Measurements from ENCODE around the gene BAX.
A peak's percentile ranks its signal among the peaks of the same experiment; 100 is the strongest.
"Not testable (repeated sequence)": the region's sequence is repeated elsewhere in the genome, so short reads cannot be mapped to it uniquely, and the experiment has no call there.

Gene BAX

GRCh38 chr19:48915757-48916156 lies 38.9 kb upstream of the BAX start:
- Histone ChIP-seq H4K20me1 (peaks cover 0 to 8% (median 0%) of the 10 kb centered on the region in 11 experiments; a peak in 2 of 22 replicates), H3K36me3 (peaks cover 82 to 100% (median 95%) of the 10 kb centered on the region in 11 experiments), H3K4me2 (no peak overlapping the region), H3K9ac (no peak overlapping the region), H3K4me3 (no peak overlapping the region), H3K27ac (no peak overlapping the region), H3K9me3 (replicated peaks in 1 of 11) (no peaks in the 10 kb centered on the region), H3K4me1 (peaks cover 0 to 19% (median 16%) of the 10 kb centered on the region in 10 experiments; a peak in 17 of 20 replicates), H3K27me3 (no peaks in the 10 kb centered on the region)
- no peak for TF ChIP-seq Cebpa-rat (IDR thresholded peaks at IDR 0.05)

- H3K9ac ChIP-seq: peak overlapping the region in 8 of 11 experiments; percentile 23 to 68 (median 52); a peak in 14 of 22 replicates
- peaks cover 0 to 19% (median 16%) of the 10 kb centered on the region in 10 experiments; a peak in 17 of 20 replicates for H3K4me1 ChIP-seq
- peak overlapping the region in 9 of 11 experiments; percentile 18 to 76 (median 64); a peak in 16 of 22 replicates for H3K27ac ChIP-seq
- H3K36me3 ChIP-seq: peaks cover 80 to 99% (median 89%) of the 10 kb centered on the region in 11 experiments
- no peaks in the 10 kb centered on the region for H3K9me3 ChIP-seq (replicated peaks in 1 of 11)
- H3K27me3 ChIP-seq: no peaks in the 10 kb centered on the region
- peaks cover 0 to 17% (median 0%) of the 10 kb centered on the region in 11 experiments; a peak in 3 of 22 replicates for H4K20me1 ChIP-seq
- TF ChIP-seq Cebpa-rat (IDR thresholded peaks at IDR 0.05): no peak
- H3K4me3 ChIP-seq: peak overlapping the region in 2 of 10 experiments; percentile 16 to 27; a peak in 2 of 20 replicates
- H3K4me2 ChIP-seq: peak overlapping the region in 9 of 11 experiments; percentile 60 to 89 (median 82); a peak in 18 of 22 replicates
Observed at GRCh38 chr19:48918071-48918470, 36.6 kb upstream of the BAX start.

- Histone ChIP-seq H3K9ac (peak overlapping the region in 5 of 11 experiments; percentile 23 to 68 (median 57); a peak in 6 of 22 replicates), H4K20me1 (peaks cover 0 to 17% (median 0%) of the 10 kb centered on the region in 11 experiments; a peak in 3 of 22 replicates), H3K27ac (peak overlapping the region in 8 of 11 experiments; percentile 55 to 76 (median 66); a peak in 13 of 22 replicates), H3K27me3 (no peaks in the 10 kb centered on the region), H3K4me3 (no peak overlapping the region), H3K9me3 (replicated peaks in 1 of 11) (no peaks in the 10 kb centered on the region), H3K36me3 (peaks cover 75 to 99% (median 89%) of the 10 kb centered on the region in 11 experiments), H3K4me2 (peak overlapping the region in 8 of 11 experiments; percentile 61 to 89 (median 83); a peak in 16 of 22 replicates), H3K4me1 (peaks cover 0 to 19% (median 16%) of the 10 kb centered on the region in 10 experiments; a peak in 17 of 20 replicates)
- no peak for TF ChIP-seq Cebpa-rat (IDR thresholded peaks at IDR 0.05)
Observed at GRCh38 chr19:48918801-48919247, 35.9 kb upstream of the BAX start.

- H3K4me1 ChIP-seq: peaks cover 0 to 19% (median 16%) of the 10 kb centered on the region in 10 experiments; a peak in 17 of 20 replicates
- H3K4me2 ChIP-seq; H3K9me3 ChIP-seq (replicated peaks in 1 of 11); H3K9ac ChIP-seq; H3K4me3 ChIP-seq; H3K27me3 ChIP-seq: not testable (repeated sequence)
- peaks cover 70 to 97% (median 87%) of the 10 kb centered on the region in 11 experiments for H3K36me3 ChIP-seq
- H3K27ac ChIP-seq: peak overlapping the region in 3 of 11 experiments; percentile 70 to 76 (median 73); a peak in 1 of 22 replicates
- H4K20me1 ChIP-seq: peaks cover 0 to 17% (median 0%) of the 10 kb centered on the region in 11 experiments; a peak in 3 of 22 replicates
Observed at GRCh38 chr19:48919271-48919670, 35.4 kb upstream of the BAX start.

- no peak for TF ChIP-seq Cebpa-rat (IDR thresholded peaks at IDR 0.05)
- H4K20me1 ChIP-seq: peaks cover 0 to 17% (median 0%) of the 10 kb centered on the region in 11 experiments; a peak in 4 of 22 replicates
Observed at GRCh38 chr19:48920949-48921348, 33.7 kb upstream of the BAX start.

GRCh38 chr19:48921721-48922500 lies 32.8 kb upstream of the BAX start:
- Histone ChIP-seq H4K20me1 (peaks cover 0 to 17% (median 0%) of the 10 kb centered on the region in 11 experiments; a peak in 4 of 22 replicates), H3K4me2 (no peak overlapping the region), H3K9me3 (replicated peaks in 1 of 11) (no peaks in the 10 kb centered on the region), H3K9ac (no peak overlapping the region), H3K4me1 (peaks cover 10 to 23% (median 16%) of the 10 kb centered on the region in 10 experiments), H3K36me3 (peaks cover 44 to 71% (median 61%) of the 10 kb centered on the region in 11 experiments), H3K4me3 (no peak overlapping the region), H3K27ac (no peak overlapping the region), H3K27me3 (no peaks in the 10 kb centered on the region)
- TF ChIP-seq Cebpa-rat (IDR thresholded peaks at IDR 0.05): no peak

More at GRCh38 chr19:48920949-48921348, 33.7 kb upstream of the BAX start:
- Histone ChIP-seq H3K4me2 (no peak overlapping the region), H3K9ac (no peak overlapping the region), H3K27ac (no peak overlapping the region), H3K36me3 (peaks cover 54 to 80% (median 70%) of the 10 kb centered on the region in 11 experiments), H3K9me3 (replicated peaks in 1 of 11) (no peaks in the 10 kb centered on the region), H3K27me3 (no peaks in the 10 kb centered on the region), H3K4me1 (peaks cover under 1 to 19% (median 16%) of the 10 kb centered on the region in 10 experiments; a peak in 18 of 20 replicates), H3K4me3 (no peak overlapping the region)

- Histone ChIP-seq H3K4me1 (peaks cover 7 to 24% (median 9%) of the 10 kb centered on the region in 10 experiments), H3K27me3 (no peaks in the 10 kb centered on the region), H3K4me3 (no peak overlapping the region), H3K9me3 (replicated peaks in 1 of 11) (no peaks in the 10 kb centered on the region), H3K9ac (no peak overlapping the region), H3K27ac (no peak overlapping the region), H4K20me1 (peaks cover 0 to 17% (median 0%) of the 10 kb centered on the region in 11 experiments; a peak in 4 of 22 replicates), H3K36me3 (peaks cover 38 to 63% (median 56%) of the 10 kb centered on the region in 11 experiments), H3K4me2 (no peak overlapping the region)
- TF ChIP-seq Cebpa-rat (IDR thresholded peaks at IDR 0.05): no peak
Observed at GRCh38 chr19:48922548-48923490, 31.9 kb upstream of the BAX start.

- Histone ChIP-seq H3K4me1 (peaks cover 0 to 26% (median 0%) of the 10 kb centered on the region in 10 experiments; a peak in 6 of 20 replicates), H3K9ac (no peak overlapping the region), H3K27me3 (no peaks in the 10 kb centered on the region), H3K27ac (no peak overlapping the region), H3K4me3 (no peak overlapping the region), H3K4me2 (no peak overlapping the region), H3K36me3 (peaks cover 15 to 38% (median 35%) of the 10 kb centered on the region in 11 experiments), H4K20me1 (peaks cover 0 to 9% (median 0%) of the 10 kb centered on the region in 11 experiments; a peak in 4 of 22 replicates), H3K9me3 (replicated peaks in 1 of 11) (no peaks in the 10 kb centered on the region)
- no peak for TF ChIP-seq Cebpa-rat (IDR thresholded peaks at IDR 0.05)
Observed at GRCh38 chr19:48925240-48925843, 29.3 kb upstream of the BAX start.

GRCh38 chr19:48925890-48926289 lies 28.8 kb upstream of the BAX start:
- H3K27me3 ChIP-seq; H4K20me1 ChIP-seq; H3K9ac ChIP-seq; H3K9me3 ChIP-seq (replicated peaks in 1 of 11); H3K4me2 ChIP-seq; H3K27ac ChIP-seq; H3K4me3 ChIP-seq: not testable (repeated sequence)
- peaks cover 10 to 33% (median 29%) of the 10 kb centered on the region in 11 experiments for H3K36me3 ChIP-seq
- H3K4me1 ChIP-seq: peaks cover 0 to 26% (median 0%) of the 10 kb centered on the region in 10 experiments; a peak in 6 of 20 replicates

Measured in BLaER1 treated with 17β-estradiol and CSF1 and Interleukin-3, amounts not matched to agents 10 nM and 100 nM (cell line).